CD14-positive monocyte (primary cell): Measurements from ENCODE around the gene CBX4. TPM values are rescaled to one million over a fixed set of nuclear protein-coding genes. Genes with fewer than 3 reads are reported as not detected.

Experiments used
- DNase-seq, 3 donors: peaks; one replicate each; pipeline ENCODE4 v3.0.0-alpha.2; 2011 to 2022
- H2AFZ ChIP-seq: 2 replicates; pipeline ENCODE4 v1.6.0; 2012; ENCODE audit warnings: mild to moderate bottlenecking, low read depth, low read length, inconsistent platforms; ENCODE audit not compliant: insufficient read depth, poor library complexity, severe bottlenecking
- H3K27ac ChIP-seq, 2 donors: 1 replicate in 1 of 2; 2 replicates in 1 of 2; pipeline ENCODE4 v1.5.1; 2012 to 2013; ENCODE audit warnings: low read length in 2 of 2, control low read depth in 1 of 2, inconsistent platforms in 1 of 2, low read depth in 1 of 2, mild to moderate bottlenecking in 1 of 2
- H3K27me3 ChIP-seq, 2 donors: one replicate each; pipeline versions ENCODE4 v1.6.0 to v1.6.1; 2011 to 2013; ENCODE audit warnings: low read length in 2 of 2; ENCODE audit not compliant: control insufficient read depth in 2 of 2, insufficient read depth in 2 of 2
- H3K36me3 ChIP-seq, 2 donors: replicated peaks in 1 of 2; 1 replicate in 1 of 2; 2 replicates in 1 of 2; pipeline versions ENCODE4 v1.5.1 to v1.6.1; 2012 to 2013; ENCODE audit warnings: low read length in 2 of 2, control low read depth in 1 of 2, inconsistent platforms in 1 of 2, mild to moderate bottlenecking in 1 of 2; ENCODE audit not compliant: insufficient read depth in 2 of 2, control insufficient read depth in 1 of 2
- H3K4me1 ChIP-seq, 2 donors: 1 replicate in 1 of 2; 2 replicates in 1 of 2; pipeline versions ENCODE4 v1.5.1 to v1.6.1; 2012 to 2013; ENCODE audit warnings: low read length in 2 of 2, control low read depth in 1 of 2, inconsistent platforms in 1 of 2, mild to moderate bottlenecking in 1 of 2, moderate library complexity in 1 of 2; ENCODE audit not compliant: insufficient read depth in 2 of 2, control insufficient read depth in 1 of 2
- H3K4me2 ChIP-seq: replicated peaks from 2 replicates; pipeline ENCODE3; 2012; ENCODE audit warnings: low read length, moderate library complexity, mild to moderate bottlenecking; ENCODE audit not compliant: poor library complexity, severe bottlenecking; ENCODE audit errors: extremely low read depth
- H3K4me3 ChIP-seq, 3 experiments: fragments of 200-600 bp in 1 of 3; sonication (generic) in 1 of 3; replicated peaks in 1 of 3; 1 replicate in 2 of 3; 2 replicates in 1 of 3; pipeline ENCODE4 v1.5.1; 2011 to 2013; ENCODE audit warnings: low read length in 3 of 3, mild to moderate bottlenecking in 3 of 3, control low read depth in 2 of 3, low read depth in 2 of 3, inconsistent platforms in 1 of 3, moderate library complexity in 1 of 3
- H3K79me2 ChIP-seq: 2 replicates; pipeline ENCODE4 v1.6.0; 2012; ENCODE audit warnings: mild to moderate bottlenecking, control low read depth, inconsistent platforms, low read length, moderate library complexity; ENCODE audit not compliant: insufficient read depth
- H3K9ac ChIP-seq: 2 replicates; pipeline ENCODE4 v1.6.0; 2017; ENCODE audit warnings: low read length, mild to moderate bottlenecking; ENCODE audit not compliant: insufficient read depth, poor library complexity, severe bottlenecking
- H3K9me3 ChIP-seq, 2 donors: replicated peaks in 1 of 2; 1 replicate in 1 of 2; 2 replicates in 1 of 2; pipeline versions ENCODE4 v1.5.1 to v1.6.1; 2012 to 2013; ENCODE audit warnings: low read length in 2 of 2, control low read depth in 1 of 2; ENCODE audit not compliant: control insufficient read depth in 1 of 2, insufficient read depth in 1 of 2
- H4K20me1 ChIP-seq: 2 replicates; pipeline ENCODE4 v1.6.0; 2012; ENCODE audit warnings: mild to moderate bottlenecking, low read length, control low read depth, moderate library complexity; ENCODE audit not compliant: insufficient read depth
- H3K27ac Mint-ChIP-seq, 7 donors: one replicate each; pipeline ENCODE4 v1.8.0; 2020; ENCODE audit warnings: mild to moderate bottlenecking in 7 of 7, mixed read lengths in 7 of 7, moderate library complexity in 6 of 7, inconsistent platforms in 2 of 7
- H3K27me3 Mint-ChIP-seq, 3 donors: one replicate each; pipeline ENCODE4 v1.8.0; 2021 to 2022; ENCODE audit warnings: low read depth in 3 of 3, mild to moderate bottlenecking in 3 of 3, mixed read lengths in 3 of 3, moderate library complexity in 3 of 3, inconsistent platforms in 1 of 3
- H3K36me3 Mint-ChIP-seq, 2 donors: one replicate each; pipeline ENCODE4 v1.8.0; 2020; ENCODE audit warnings: mixed read lengths in 2 of 2, inconsistent platforms in 1 of 2, mild to moderate bottlenecking in 1 of 2
- H3K4me1 Mint-ChIP-seq: one replicate; pipeline ENCODE4 v1.8.0; 2020; ENCODE audit warnings: mild to moderate bottlenecking, mixed read lengths
- H3K4me3 Mint-ChIP-seq, 2 donors: one replicate each; pipeline ENCODE4 v1.8.0; 2020; ENCODE audit warnings: mild to moderate bottlenecking in 2 of 2, mixed read lengths in 2 of 2, moderate library complexity in 1 of 2
- H3K9me3 Mint-ChIP-seq, 7 donors: one replicate each; pipeline ENCODE4 v1.8.0; 2020 to 2022; ENCODE audit warnings: mixed read lengths in 7 of 7, mild to moderate bottlenecking in 6 of 7, moderate library complexity in 6 of 7, inconsistent platforms in 2 of 7
- WGBS: methylation state at CpG from one replicate; pipeline ENCODE4 v1.1.5; 2013; ENCODE audit warnings: missing lambda C conversion rate; ENCODE audit not compliant: insufficient coverage; 5-methylcytosine and 5-hydroxymethylcytosine counted together
- intact Hi-C, 2 donors: fragments of 100-400 bp; cut with micrococcal nuclease; formaldehyde crosslinking; loops; one replicate each; pipeline versions ENCODE4 v1.15.0 to v1.15.1; 2023
- polyA plus RNA-seq, 3 donors: library from polyadenylated mRNA; depleted of rRNA in 1 of 3; unstranded in 2 of 3; stranded (reverse) in 1 of 3; fragments of 300-500 nt in 2 of 3; fragments of >200 nt in 1 of 3; fragmentation: Illumina TruSeq in 2 of 3; gene quantifications; 1 replicate in 2 of 3; 2 replicates in 1 of 3; pipeline ENCODE4 v1.2.3, GENCODE V29; 2012 to 2021
- TF ChIP-seq, protein P1 (sequence below): fragments of 200-600 bp; IDR thresholded peaks from one replicate; pipeline ENCODE4 v1.8.0; 2022; ENCODE audit warnings: antibody characterized with exemption, mild to moderate bottlenecking

Gene CBX4
- polyA plus RNA-seq, 3 donors: 1.4 to 82.8 (median 3.6) TPM

DNA sequence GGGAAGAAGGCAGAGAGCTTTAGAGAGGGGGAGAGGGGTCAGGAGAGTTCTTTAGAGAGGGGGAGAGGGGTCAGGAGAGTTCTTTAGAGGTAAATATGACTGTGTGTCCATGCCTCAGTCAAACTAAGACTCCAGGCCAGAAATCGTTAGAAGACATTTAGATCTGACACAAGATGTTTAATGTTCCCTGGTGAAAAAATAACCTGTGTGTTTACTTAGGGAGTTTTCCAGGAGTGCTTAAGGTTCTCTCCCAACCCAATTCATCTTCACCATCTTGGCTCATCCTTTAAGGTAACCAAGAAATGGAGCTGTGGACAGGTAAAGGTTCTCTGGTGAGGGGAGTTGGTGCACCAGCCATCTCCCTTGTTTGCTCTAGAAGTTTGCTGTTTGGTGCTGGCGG, 9.8 kb downstream of the CBX4 start:
- Histone ChIP-seq H4K20me1 (peaks cover 43% of the 10 kb centered on the region), H3K27me3 (no peaks in the 10 kb centered on the region), H3K9me3 (no peaks in the 10 kb centered on the region), H3K4me2 (no peak overlapping the region), H3K4me1 (peaks cover 52 to 71% of the 10 kb centered on the region in 2 donors), H3K9ac (no peak overlapping the region), H3K36me3 (peaks cover 6 to 10% of the 10 kb centered on the region in 2 donors), H2AFZ (no peak overlapping the region), H3K79me2 (peaks cover 10% of the 10 kb centered on the region), H3K27ac (no peak overlapping the region), H3K4me3 (no peak overlapping the region)
- DNase-seq: no peak
- 33% methylated on average over 1 of the region's 2 CpGs for WGBS
- TF ChIP-seq, protein P1, sequence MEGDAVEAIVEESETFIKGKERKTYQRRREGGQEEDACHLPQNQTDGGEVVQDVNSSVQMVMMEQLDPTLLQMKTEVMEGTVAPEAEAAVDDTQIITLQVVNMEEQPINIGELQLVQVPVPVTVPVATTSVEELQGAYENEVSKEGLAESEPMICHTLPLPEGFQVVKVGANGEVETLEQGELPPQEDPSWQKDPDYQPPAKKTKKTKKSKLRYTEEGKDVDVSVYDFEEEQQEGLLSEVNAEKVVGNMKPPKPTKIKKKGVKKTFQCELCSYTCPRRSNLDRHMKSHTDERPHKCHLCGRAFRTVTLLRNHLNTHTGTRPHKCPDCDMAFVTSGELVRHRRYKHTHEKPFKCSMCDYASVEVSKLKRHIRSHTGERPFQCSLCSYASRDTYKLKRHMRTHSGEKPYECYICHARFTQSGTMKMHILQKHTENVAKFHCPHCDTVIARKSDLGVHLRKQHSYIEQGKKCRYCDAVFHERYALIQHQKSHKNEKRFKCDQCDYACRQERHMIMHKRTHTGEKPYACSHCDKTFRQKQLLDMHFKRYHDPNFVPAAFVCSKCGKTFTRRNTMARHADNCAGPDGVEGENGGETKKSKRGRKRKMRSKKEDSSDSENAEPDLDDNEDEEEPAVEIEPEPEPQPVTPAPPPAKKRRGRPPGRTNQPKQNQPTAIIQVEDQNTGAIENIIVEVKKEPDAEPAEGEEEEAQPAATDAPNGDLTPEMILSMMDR: no peak
- H3K36me3 Mint-ChIP-seq: peaks cover 6 to 11% of the 10 kb centered on the region in 2 donors
- no peaks in the 10 kb centered on the region for H3K9me3 Mint-ChIP-seq
- H3K4me1 Mint-ChIP-seq: peaks cover 57% of the 10 kb centered on the region
- H3K27me3 Mint-ChIP-seq: peaks cover 8 to 17% (median 15%) of the 10 kb centered on the region in 3 donors
- no peak overlapping the region for H3K4me3 Mint-ChIP-seq
- H3K27ac Mint-ChIP-seq: peak overlapping the region in 1 of 7 donors; percentile 31
- intact Hi-C loops: no loop called here

DNA sequence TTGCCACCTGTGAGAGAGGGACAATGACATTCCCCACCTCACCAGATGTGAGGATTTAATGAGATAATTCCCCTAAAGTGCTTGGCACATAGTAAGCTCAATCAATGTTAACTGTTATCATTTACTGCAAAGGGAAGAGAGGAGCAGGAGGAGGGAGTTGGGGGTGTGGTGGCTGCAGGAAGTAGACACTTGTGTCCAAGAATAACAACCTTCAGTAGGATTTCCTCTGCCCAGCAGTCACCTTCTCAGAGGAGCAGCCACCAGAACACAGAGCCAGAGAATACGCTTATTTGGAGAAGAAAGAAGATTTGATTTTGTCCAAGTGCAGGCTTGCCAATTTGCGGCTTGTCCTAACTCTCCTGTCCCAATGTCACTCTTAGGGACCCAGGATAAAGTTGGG, 10.2 kb downstream of the CBX4 start:
- Histone ChIP-seq H3K4me1 (peaks cover 52 to 69% of the 10 kb centered on the region in 2 donors), H3K27ac (no peak overlapping the region), H3K9ac (no peak overlapping the region), H3K27me3 (no peaks in the 10 kb centered on the region), H4K20me1 (peaks cover 38% of the 10 kb centered on the region), H2AFZ (no peak overlapping the region), H3K4me2 (no peak overlapping the region), H3K9me3 (no peaks in the 10 kb centered on the region), H3K36me3 (peaks cover 4 to 6% of the 10 kb centered on the region in 2 donors), H3K79me2 (peaks cover 5% of the 10 kb centered on the region), H3K4me3 (no peak overlapping the region)
- no CpG with 5 or more reads among the region's 2 CpGs for WGBS
- peaks cover 9 to 19% (median 17%) of the 10 kb centered on the region in 3 donors for H3K27me3 Mint-ChIP-seq
- H3K4me1 Mint-ChIP-seq: peaks cover 57% of the 10 kb centered on the region
- H3K4me3 Mint-ChIP-seq: no peak overlapping the region
- TF ChIP-seq, protein P1: no peak
- peak overlapping the region in 1 of 7 donors; percentile 31 for H3K27ac Mint-ChIP-seq
- DNase-seq: no peak
- intact Hi-C loops: no loop called here
- H3K9me3 Mint-ChIP-seq: no peaks in the 10 kb centered on the region
- H3K36me3 Mint-ChIP-seq: peaks cover 4 to 7% of the 10 kb centered on the region in 2 donors
